GM19240 (cell line): Measurements from ENCODE around the gene FBXO22.
"Not testable (repeated sequence)": the region's sequence is repeated elsewhere in the genome, so short reads cannot be mapped to it uniquely, and the experiment has no call there.

Source experiments
- DNase-seq: peaks from one replicate; pipeline ENCODE4 v3.0.0; 2011; ENCODE audit warnings: low spot score; ENCODE audit not compliant: insufficient read length

The FBXO22 gene

GRCh38 chr15:75976766-75977165 lies 73.1 kb downstream of the FBXO22 start:
- not testable (repeated sequence) for DNase-seq

- DNase-seq, result no peak
Measured at GRCh38 chr15:75981149-75981815, 77.6 kb downstream of the FBXO22 start.

DNA sequence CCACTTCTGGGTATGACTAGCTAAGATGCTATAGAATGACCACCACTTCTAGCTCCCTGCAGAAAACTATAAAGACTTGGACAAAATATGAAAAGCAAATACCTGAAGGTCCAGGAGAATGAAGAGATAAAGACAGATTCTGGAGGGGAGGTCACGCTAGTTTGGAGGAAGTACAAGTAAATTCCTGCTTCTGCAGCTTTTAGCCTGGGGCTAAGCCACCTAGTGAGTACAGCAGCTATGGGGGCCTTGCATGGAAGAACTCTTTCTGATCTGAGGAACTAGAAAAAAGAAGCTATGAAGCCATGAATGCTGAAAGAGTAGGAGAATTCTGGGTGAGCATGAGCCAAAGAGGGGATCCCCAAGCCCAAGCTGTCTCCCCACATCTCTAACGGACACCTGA lies 78.8 kb downstream of the FBXO22 start:
- DNase-seq, result no peak

- not testable (repeated sequence) for DNase-seq
Measured at GRCh38 chr15:75984706-75985105, 81.0 kb downstream of the FBXO22 start.

- no peak for DNase-seq
Measured at GRCh38 chr15:75985971-75986370, 82.3 kb downstream of the FBXO22 start.

DNA sequence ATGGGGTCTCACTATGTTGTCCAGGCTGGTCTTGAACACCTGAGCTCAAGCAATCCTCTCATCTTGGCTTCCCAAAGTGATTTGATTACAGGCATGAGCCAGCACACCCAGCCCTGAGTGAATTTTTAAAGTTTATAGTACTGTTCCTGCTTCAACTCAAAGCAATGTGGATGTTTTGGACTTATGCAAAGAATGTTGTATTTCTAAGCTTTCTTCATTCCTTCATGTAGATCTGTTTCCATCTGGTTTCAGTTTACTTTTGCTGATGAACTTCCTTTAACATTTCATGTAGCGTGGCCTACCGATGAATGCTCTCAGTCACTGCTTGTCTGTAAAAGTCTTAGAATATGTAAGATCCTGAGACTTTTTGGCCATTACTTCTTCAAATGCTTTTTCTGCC lies 85.4 kb downstream of the FBXO22 start:
- no peak for DNase-seq

DNA sequence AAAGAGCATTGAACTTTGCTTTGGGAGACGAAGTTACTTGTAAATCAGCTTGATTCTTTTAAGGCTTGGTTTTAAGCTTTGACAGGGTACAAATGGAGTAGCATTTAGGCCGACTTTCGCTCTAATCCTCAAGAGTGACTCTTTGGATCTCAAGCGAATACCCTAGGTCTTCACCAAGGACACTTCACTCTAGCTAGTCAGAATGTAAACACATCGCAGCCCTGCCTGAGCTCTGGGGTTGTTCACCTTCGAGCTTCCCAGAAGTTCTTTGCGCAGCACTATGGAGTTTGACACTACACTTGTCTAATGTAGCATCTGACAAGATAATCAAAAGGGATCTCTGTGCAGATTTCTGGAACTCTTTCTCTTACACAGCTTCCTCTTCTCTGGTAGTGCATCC lies 86.2 kb downstream of the FBXO22 start:
- DNase-seq, result no peak
